Measurements from ENCODE around the gene USP6NL. TPM values are rescaled to one million over a fixed set of nuclear protein-coding genes. Genes with fewer than 3 reads are reported as not detected.
A peak's percentile ranks its signal among the peaks of the same experiment; 100 is the strongest.
"Not testable (repeated sequence)": the region's sequence is repeated elsewhere in the genome, so short reads cannot be mapped to it uniquely, and the experiment has no call there.

Gene USP6NL
- total and polyA plus RNA-seq, 4 donors, result 24.6 to 30.8 (median 27.8) TPM

DNA sequence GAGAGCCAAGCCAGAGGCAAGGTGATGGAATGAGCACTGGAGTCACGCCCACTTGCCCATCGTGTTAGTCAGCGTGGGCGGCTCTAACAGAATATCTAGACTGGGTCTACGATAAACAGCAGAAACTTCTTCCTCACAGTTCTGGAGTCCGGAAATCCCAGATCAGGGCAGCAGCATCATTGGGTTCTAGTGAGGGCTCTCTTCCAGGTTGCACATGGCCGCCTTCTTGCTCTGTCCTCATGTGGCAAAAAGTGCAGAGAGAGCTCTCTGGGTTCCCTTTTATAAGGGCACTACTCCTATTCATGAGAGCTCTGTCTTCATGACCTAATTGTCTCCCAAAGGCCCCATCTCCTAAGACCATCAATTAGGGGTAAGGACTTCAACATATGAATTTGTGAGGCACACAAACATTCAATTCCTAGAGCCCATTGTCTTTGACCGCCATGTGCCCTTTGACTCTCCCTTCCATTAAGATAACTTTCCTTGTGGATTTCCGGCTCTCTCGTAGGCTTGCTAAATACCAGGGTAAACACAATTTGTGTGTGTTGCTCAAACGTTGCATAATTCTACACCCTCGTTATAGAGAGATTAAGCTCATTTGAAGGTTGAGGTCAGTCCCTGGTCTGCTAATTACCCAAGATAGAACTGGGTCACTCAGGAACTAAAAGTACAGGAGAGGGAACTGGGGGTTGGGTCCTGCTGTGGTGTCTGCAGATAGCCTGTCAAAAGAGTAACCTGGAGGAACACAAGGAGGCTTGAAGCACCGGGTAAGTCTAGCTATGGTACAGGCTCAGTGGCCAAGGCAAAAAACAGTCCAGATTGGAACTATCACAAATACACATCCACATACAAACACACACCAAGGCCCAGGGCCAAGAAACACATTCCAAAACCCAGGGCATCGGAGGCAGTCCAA is 28.7 kb upstream of the USP6NL start:
- Histone ChIP-seq H3K9me3 (ENCODE audit: control insufficient read depth, insufficient read depth, low read length) (no peaks in the 10 kb centered on the region), H3K27ac (ENCODE audit: low read depth, low read length) (no peak overlapping the region), H3K4me3 (ENCODE audit: low read depth, low read length) (no peak overlapping the region), H3K4me1 (ENCODE audit: control insufficient read depth, insufficient read depth, low read length) (no peaks in the 10 kb centered on the region), H3K27me3 (ENCODE audit: control insufficient read depth, insufficient read depth, low read length) (no peaks in the 10 kb centered on the region), H3K36me3 (ENCODE audit: control insufficient read depth, insufficient read depth, low read length) (no peaks in the 10 kb centered on the region)
- 97% methylated on average over 7 of the region's 14 CpGs for WGBS (ENCODE audit: insufficient coverage)
- DNase-seq (ENCODE audit: low read depth in 4 of 6, low spot score in 6 of 6), result no peak

DNA sequence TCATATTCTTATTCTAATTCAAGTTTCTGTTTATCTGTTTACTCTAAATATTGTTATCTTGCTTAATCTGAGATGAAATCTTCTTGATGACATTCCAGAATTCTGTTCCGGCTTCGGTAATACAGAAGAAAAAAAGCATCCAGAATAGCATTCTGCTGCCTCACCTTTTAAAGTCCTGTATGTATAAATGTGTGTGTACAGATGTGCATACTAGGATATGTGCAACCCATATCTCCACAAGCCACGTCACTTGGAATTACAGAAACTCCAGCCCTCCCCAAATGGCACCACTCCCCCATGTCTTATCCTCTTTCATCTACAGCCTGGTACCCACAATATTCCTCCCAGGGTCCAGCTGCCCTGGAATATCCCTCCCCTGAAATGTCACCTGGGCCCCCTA is 27.9 kb upstream of the USP6NL start:
- WGBS (ENCODE audit: insufficient coverage), result no CpG with 5 or more reads among the region's 3 CpGs
- no peak overlapping the region for H3K4me3 ChIP-seq (ENCODE audit: low read depth, low read length)
- no peak overlapping the region for H3K27ac ChIP-seq (ENCODE audit: low read depth, low read length)

DNA sequence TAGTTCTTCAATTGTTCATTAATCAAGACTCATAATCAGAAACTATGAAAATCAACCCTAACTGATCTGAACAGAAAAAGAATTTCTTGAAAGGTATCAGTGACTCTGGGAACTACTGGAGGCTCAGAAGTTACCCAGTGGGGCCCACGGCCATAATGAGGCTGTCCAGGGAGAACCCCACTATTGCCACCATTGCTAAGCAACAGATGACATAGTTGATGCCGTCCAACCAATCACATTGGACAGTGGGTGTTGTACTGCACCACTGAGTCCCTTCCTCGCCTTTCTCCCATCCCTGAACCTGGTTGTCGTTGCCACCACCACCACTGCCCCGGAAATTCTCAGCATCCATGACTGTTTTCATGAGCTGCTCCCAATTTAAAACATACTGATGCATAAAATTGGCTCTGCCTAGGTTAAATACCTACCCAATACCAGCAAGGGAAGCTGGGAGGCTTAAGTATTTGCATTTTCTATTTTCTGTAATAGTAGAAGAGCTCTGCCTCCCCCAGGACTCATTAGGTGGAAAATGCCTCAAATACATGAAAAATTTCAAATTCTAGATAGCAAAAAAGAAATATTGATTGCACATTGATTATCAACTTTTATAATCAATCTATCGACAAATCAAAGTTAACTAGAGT is 26.7 kb upstream of the USP6NL start:
- 93% methylated on average over 5 of the region's 6 CpGs for WGBS (ENCODE audit: insufficient coverage)
- no peaks in the 10 kb centered on the region for H3K27me3 ChIP-seq (ENCODE audit: control insufficient read depth, insufficient read depth, low read length)
- H3K27ac ChIP-seq (ENCODE audit: low read depth, low read length), result no peak overlapping the region
- DNase-seq (ENCODE audit: low read depth in 4 of 6, low spot score in 6 of 6), result no peak
- no peak overlapping the region for H3K4me3 ChIP-seq (ENCODE audit: low read depth, low read length)
- H3K36me3 ChIP-seq (ENCODE audit: control insufficient read depth, insufficient read depth, low read length), result no peaks in the 10 kb centered on the region
- H3K4me1 ChIP-seq (ENCODE audit: control insufficient read depth, insufficient read depth, low read length), result no peaks in the 10 kb centered on the region
- H3K9me3 ChIP-seq (ENCODE audit: control insufficient read depth, insufficient read depth, low read length), result no peaks in the 10 kb centered on the region

More for the DNA sequence above, 27.9 kb upstream of the USP6NL start:
- Histone ChIP-seq H3K36me3 (ENCODE audit: control insufficient read depth, insufficient read depth, low read length) (no peaks in the 10 kb centered on the region), H3K27me3 (ENCODE audit: control insufficient read depth, insufficient read depth, low read length) (no peaks in the 10 kb centered on the region), H3K9me3 (ENCODE audit: control insufficient read depth, insufficient read depth, low read length) (no peaks in the 10 kb centered on the region), H3K4me1 (ENCODE audit: control insufficient read depth, insufficient read depth, low read length) (no peaks in the 10 kb centered on the region)
- no peak for DNase-seq (ENCODE audit: low read depth in 4 of 6, low spot score in 6 of 6)

DNA sequence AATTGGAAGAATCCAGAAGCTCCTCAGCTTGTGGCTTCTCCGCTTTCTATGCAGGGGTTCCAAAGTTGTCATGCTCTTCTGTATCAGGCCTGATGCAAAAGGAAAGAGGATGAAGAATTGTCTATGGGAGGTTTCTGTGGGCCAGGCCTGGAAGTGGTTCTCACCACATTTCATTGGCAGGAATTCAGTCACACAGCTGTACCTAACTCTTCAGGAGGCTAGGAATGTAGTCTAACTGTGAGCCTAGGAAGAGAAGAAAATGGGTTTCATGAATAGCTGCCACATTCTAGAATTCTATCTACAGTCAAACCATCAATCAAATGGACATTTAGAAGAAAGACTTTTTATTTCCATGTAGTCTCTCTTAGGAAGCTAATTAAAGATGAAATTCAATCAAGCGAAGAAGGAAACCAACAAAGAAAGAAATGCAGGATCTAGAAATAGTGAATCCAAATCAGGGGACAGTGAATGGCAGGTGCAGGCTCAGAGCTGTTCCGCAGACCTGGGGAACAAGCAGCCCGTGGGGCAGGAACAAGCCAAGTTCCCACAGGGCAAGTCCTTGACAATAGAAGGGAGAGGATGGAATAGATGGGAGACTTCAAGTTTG is 25.4 kb upstream of the USP6NL start:
- H3K36me3 ChIP-seq (ENCODE audit: control insufficient read depth, insufficient read depth, low read length), result no peaks in the 10 kb centered on the region
- peak in 1 of 6 donors; percentile 29 for DNase-seq (ENCODE audit: low read depth in 4 of 6, low spot score in 6 of 6)
- H3K27ac ChIP-seq (ENCODE audit: low read depth, low read length), result no peak overlapping the region
- H3K4me1 ChIP-seq (ENCODE audit: control insufficient read depth, insufficient read depth, low read length), result no peaks in the 10 kb centered on the region
- 45% methylated on average over 3 of the region's 4 CpGs for WGBS (ENCODE audit: insufficient coverage)
- no peaks in the 10 kb centered on the region for H3K27me3 ChIP-seq (ENCODE audit: control insufficient read depth, insufficient read depth, low read length)
- no peaks in the 10 kb centered on the region for H3K9me3 ChIP-seq (ENCODE audit: control insufficient read depth, insufficient read depth, low read length)
- no peak overlapping the region for H3K4me3 ChIP-seq (ENCODE audit: low read depth, low read length)

DNA sequence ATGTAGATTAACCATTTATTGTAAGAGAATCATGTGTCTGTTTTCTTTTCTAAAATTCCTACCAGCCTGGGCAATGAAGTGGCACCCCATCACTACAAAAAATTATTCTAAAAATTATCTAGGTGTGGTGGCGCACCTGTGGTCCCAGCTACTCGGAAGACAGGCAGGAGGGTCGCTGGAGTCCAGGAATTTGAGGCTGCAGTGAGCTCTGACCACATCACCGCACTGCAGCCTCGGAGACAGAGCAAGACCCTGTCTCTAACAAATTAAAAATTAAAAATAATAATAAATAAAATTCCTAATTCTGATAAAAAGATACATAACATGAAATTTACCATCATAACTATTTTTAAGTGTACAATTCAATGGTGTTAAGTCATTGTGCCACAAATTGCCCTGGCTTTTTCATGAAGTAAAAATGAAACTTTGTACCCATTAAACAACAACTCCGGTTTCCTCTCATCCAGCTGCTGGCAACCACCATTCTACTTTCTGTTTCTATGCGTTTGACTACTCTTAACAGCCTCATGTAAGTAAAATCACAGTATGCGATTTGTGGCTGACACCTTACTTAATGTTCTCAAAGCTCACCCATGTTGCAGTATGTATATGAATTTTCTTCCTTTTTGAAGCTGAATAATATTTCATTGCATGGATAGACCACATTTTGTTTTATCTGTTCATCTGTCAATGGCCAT is 20.6 kb upstream of the USP6NL start:
- no peak for DNase-seq (ENCODE audit: low read depth in 4 of 6, low spot score in 6 of 6)
- H3K4me1 ChIP-seq (ENCODE audit: control insufficient read depth, insufficient read depth, low read length), result no peaks in the 10 kb centered on the region
- H3K27ac ChIP-seq (ENCODE audit: low read depth, low read length), result no peak overlapping the region
- H3K9me3 ChIP-seq (ENCODE audit: control insufficient read depth, insufficient read depth, low read length), result no peaks in the 10 kb centered on the region
- H3K4me3 ChIP-seq (ENCODE audit: low read depth, low read length), result no peak overlapping the region
- 94% methylated on average over 2 of the region's 8 CpGs for WGBS (ENCODE audit: insufficient coverage)
- no peaks in the 10 kb centered on the region for H3K27me3 ChIP-seq (ENCODE audit: control insufficient read depth, insufficient read depth, low read length)
- no peaks in the 10 kb centered on the region for H3K36me3 ChIP-seq (ENCODE audit: control insufficient read depth, insufficient read depth, low read length)

DNA sequence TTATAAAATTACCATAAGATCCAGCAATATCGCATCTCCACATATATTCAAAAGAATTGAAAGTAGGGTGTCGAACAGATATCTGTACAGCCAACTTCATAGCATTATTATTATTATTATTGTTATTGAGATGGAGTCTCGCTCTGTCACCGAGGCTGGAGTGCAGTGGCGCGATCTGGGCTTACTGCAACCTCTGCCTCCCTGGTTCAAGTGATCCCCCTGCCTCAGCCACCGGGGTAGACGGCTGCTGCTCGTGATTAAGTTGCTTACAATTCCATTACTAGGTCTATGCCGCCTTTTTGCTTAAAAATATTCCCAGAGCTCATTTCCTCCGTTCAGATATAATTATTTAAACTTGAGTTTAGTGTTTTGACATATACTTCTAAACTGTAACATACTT is 19.8 kb upstream of the USP6NL start:
- no peaks in the 10 kb centered on the region for H3K27me3 ChIP-seq (ENCODE audit: control insufficient read depth, insufficient read depth, low read length)

DNA sequence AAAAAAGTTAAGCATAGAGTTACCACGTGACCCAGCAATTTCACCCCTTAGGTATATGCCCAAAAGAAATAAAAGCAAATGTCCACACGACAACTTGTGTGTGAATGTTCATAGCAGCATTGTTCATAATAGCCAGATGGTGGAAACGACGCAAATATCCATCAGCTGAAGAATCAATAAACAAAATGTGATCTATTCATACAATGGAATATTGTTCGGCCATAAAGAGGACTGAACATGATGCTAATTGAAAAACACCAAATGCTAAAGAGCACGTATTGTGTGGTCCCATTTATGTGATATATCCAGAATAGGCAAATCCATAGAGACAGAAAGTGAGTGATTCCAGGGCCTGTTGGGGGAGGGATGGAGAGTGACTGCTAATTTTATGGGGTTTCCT is 18.3 kb upstream of the USP6NL start:
- H3K4me1 ChIP-seq (ENCODE audit: control insufficient read depth, insufficient read depth, low read length), result no peaks in the 10 kb centered on the region
- no peaks in the 10 kb centered on the region for H3K36me3 ChIP-seq (ENCODE audit: control insufficient read depth, insufficient read depth, low read length)
- H3K27me3 ChIP-seq (ENCODE audit: control insufficient read depth, insufficient read depth, low read length), result no peaks in the 10 kb centered on the region
- no peak overlapping the region for H3K27ac ChIP-seq (ENCODE audit: low read depth, low read length)
- 88% methylated on average over 1 of the region's 6 CpGs for WGBS (ENCODE audit: insufficient coverage)
- no peak overlapping the region for H3K4me3 ChIP-seq (ENCODE audit: low read depth, low read length)
- no peak for DNase-seq (ENCODE audit: low read depth in 4 of 6, low spot score in 6 of 6)
- no peaks in the 10 kb centered on the region for H3K9me3 ChIP-seq (ENCODE audit: control insufficient read depth, insufficient read depth, low read length)

More for the DNA sequence above, 19.8 kb upstream of the USP6NL start:
- no CpG with 5 or more reads among the region's 11 CpGs for WGBS (ENCODE audit: insufficient coverage)
- Histone ChIP-seq H3K4me1 (ENCODE audit: control insufficient read depth, insufficient read depth, low read length) (no peaks in the 10 kb centered on the region), H3K4me3 (ENCODE audit: low read depth, low read length) (no peak overlapping the region), H3K9me3 (ENCODE audit: control insufficient read depth, insufficient read depth, low read length) (no peaks in the 10 kb centered on the region), H3K27ac (ENCODE audit: low read depth, low read length) (no peak overlapping the region), H3K36me3 (ENCODE audit: control insufficient read depth, insufficient read depth, low read length) (no peaks in the 10 kb centered on the region)
- DNase-seq (ENCODE audit: low read depth in 4 of 6, low spot score in 6 of 6), result no peak

DNA sequence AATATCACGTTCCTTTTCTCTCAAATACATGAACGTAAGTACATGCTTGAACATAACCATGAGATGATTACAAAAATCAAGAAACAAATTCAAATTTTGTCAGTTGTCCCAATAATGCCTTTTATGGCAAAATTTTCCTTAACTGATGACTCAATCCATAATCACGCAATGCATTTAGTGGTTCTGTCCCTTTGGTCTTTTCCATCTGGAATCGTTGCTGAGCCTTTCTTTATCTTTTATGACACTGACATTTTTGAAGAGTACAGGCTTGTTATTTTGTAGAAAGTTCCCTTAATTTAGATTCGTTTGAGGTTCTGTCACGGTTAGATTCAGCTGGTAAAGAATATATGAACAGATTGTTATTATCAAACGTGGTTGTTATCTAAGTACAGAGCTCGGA is 16.5 kb upstream of the USP6NL start:
- not testable (repeated sequence) for H3K27ac ChIP-seq (ENCODE audit: low read depth, low read length); H3K4me3 ChIP-seq (ENCODE audit: low read depth, low read length); H3K36me3 ChIP-seq (ENCODE audit: control insufficient read depth, insufficient read depth, low read length); H3K4me1 ChIP-seq (ENCODE audit: control insufficient read depth, insufficient read depth, low read length); H3K9me3 ChIP-seq (ENCODE audit: control insufficient read depth, insufficient read depth, low read length); DNase-seq (ENCODE audit: low read depth in 4 of 6, low spot score in 6 of 6); H3K27me3 ChIP-seq (ENCODE audit: control insufficient read depth, insufficient read depth, low read length)
- WGBS (ENCODE audit: insufficient coverage), result no CpG with 5 or more reads among the region's 8 CpGs

DNA sequence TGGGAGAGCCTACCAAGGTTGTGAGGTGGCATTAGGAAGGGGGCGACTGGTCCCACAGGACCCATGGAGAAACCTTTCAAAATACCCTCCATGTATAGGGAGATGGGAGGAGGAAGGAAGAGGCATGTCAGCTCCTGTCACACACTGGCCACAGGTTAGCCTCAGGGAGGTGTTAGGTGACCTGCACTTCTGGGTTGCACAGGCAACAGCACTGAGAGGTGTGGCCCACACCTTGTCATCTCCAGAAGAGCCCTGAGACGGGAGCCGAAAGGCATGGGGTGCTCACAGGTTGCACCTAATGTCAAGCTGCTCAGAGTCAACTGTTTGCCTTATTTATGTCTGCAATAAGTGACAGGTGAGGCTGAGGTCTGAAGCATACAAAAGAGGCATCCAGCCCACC is 14.6 kb upstream of the USP6NL start:
- Histone ChIP-seq H3K27ac (ENCODE audit: low read depth, low read length) (no peak overlapping the region), H3K4me3 (ENCODE audit: low read depth, low read length) (no peak overlapping the region), H3K27me3 (ENCODE audit: control insufficient read depth, insufficient read depth, low read length) (no peaks in the 10 kb centered on the region), H3K36me3 (ENCODE audit: control insufficient read depth, insufficient read depth, low read length) (no peaks in the 10 kb centered on the region), H3K9me3 (ENCODE audit: control insufficient read depth, insufficient read depth, low read length) (no peaks in the 10 kb centered on the region), H3K4me1 (ENCODE audit: control insufficient read depth, insufficient read depth, low read length) (no peaks in the 10 kb centered on the region)
- DNase-seq (ENCODE audit: low read depth in 4 of 6, low spot score in 6 of 6), result no peak
- WGBS (ENCODE audit: insufficient coverage), result 100% methylated on average over 2 of the region's 3 CpGs

Data from spinal cord (tissue), 10 donors.